Tibial artery (tissue), 4 donors: ENCODE measurements around the gene POU2AF2.
A peak's percentile ranks its signal among the peaks of the same experiment; 100 is the strongest.

Source experiments
- DNase-seq, 2 donors: peaks; one replicate each; pipeline ENCODE4 v3.0.0-alpha.2; 2019
- H3K27ac ChIP-seq, 2 donors: fragments of 200-600 bp; sonication (generic) in 1 of 2; 1 replicate in 1 of 2; 2 replicates in 1 of 2; pipeline ENCODE4 v1.5.1; 2018 to 2019; ENCODE audit warnings: mild to moderate bottlenecking in 1 of 2
- H3K27me3 ChIP-seq, 2 donors: fragments of 200-600 bp; sonication (generic) in 1 of 2; one replicate each; pipeline versions ENCODE4 v1.5.1 to v1.6.0; 2016 to 2019
- H3K36me3 ChIP-seq, 3 donors: fragments of 200-600 bp; sonication (generic) in 2 of 3; one replicate each; pipeline ENCODE4 v1.5.1; 2016 to 2019; ENCODE audit warnings: mild to moderate bottlenecking in 2 of 3
- H3K4me1 ChIP-seq, 4 donors: fragments of 200-600 bp; sonication (generic) in 2 of 4; 1 replicate in 3 of 4; 2 replicates in 1 of 4; pipeline ENCODE4 v1.5.1; 2016 to 2019
- H3K4me3 ChIP-seq, 2 donors: fragments of 200-600 bp; sonication (generic) in 1 of 2; 1 replicate in 1 of 2; 2 replicates in 1 of 2; pipeline ENCODE4 v1.5.1; 2018 to 2019; ENCODE audit warnings: mild to moderate bottlenecking in 2 of 2
- H3K9me3 ChIP-seq, 3 donors: fragments of 200-600 bp; sonication (generic) in 1 of 3; one replicate each; pipeline ENCODE4 v1.5.1; 2016 to 2019
- intact Hi-C: fragments of 100-400 bp; cut with DNase I; formaldehyde crosslinking; loops from one replicate; pipeline ENCODE4 v1.15.0; 2023; ENCODE audit warnings: low total_unique reads
- TF ChIP-seq, protein P1 (sequence below), 2 experiments: fragments of 200-600 bp in 1 of 2; fragments of 450-650 bp in 1 of 2; IDR thresholded peaks; one replicate each; pipeline ENCODE4 v1.5.1; 2017 to 2019; ENCODE audit warnings: antibody characterized with exemption in 2 of 2, mild to moderate bottlenecking in 1 of 2, moderate library complexity in 1 of 2

Gene POU2AF2

GRCh38 chr11:111329306-111330204 is 84.0 kb downstream of the POU2AF2 start:
- Histone ChIP-seq H3K36me3 (no peaks in the 10 kb centered on the region), H3K27me3 (no peaks in the 10 kb centered on the region), H3K4me1 (peaks cover 0 to 90% (median 64%) of the 10 kb centered on the region in 4 donors), H3K4me3 (no peak overlapping the region), H3K9me3 (no peaks in the 10 kb centered on the region), H3K27ac (peak overlapping the region; percentile 72 to 80)
- DNase-seq: peak; percentile 73 to 89
- TF ChIP-seq, protein P1, sequence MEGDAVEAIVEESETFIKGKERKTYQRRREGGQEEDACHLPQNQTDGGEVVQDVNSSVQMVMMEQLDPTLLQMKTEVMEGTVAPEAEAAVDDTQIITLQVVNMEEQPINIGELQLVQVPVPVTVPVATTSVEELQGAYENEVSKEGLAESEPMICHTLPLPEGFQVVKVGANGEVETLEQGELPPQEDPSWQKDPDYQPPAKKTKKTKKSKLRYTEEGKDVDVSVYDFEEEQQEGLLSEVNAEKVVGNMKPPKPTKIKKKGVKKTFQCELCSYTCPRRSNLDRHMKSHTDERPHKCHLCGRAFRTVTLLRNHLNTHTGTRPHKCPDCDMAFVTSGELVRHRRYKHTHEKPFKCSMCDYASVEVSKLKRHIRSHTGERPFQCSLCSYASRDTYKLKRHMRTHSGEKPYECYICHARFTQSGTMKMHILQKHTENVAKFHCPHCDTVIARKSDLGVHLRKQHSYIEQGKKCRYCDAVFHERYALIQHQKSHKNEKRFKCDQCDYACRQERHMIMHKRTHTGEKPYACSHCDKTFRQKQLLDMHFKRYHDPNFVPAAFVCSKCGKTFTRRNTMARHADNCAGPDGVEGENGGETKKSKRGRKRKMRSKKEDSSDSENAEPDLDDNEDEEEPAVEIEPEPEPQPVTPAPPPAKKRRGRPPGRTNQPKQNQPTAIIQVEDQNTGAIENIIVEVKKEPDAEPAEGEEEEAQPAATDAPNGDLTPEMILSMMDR (IDR thresholded peaks at IDR 0.05): no peak
- intact Hi-C loops: no loop called here

GRCh38 chr11:111330234-111330893 is 84.8 kb downstream of the POU2AF2 start:
- Histone ChIP-seq H3K9me3 (no peaks in the 10 kb centered on the region), H3K4me3 (no peak overlapping the region), H3K4me1 (peaks cover 0 to 90% (median 64%) of the 10 kb centered on the region in 4 donors), H3K36me3 (no peaks in the 10 kb centered on the region), H3K27me3 (no peaks in the 10 kb centered on the region), H3K27ac (peak overlapping the region; percentile 72 to 80)
- intact Hi-C loops: no loop called here
- TF ChIP-seq, protein P1 (IDR thresholded peaks at IDR 0.05): no peak
- DNase-seq: no peak

DNA sequence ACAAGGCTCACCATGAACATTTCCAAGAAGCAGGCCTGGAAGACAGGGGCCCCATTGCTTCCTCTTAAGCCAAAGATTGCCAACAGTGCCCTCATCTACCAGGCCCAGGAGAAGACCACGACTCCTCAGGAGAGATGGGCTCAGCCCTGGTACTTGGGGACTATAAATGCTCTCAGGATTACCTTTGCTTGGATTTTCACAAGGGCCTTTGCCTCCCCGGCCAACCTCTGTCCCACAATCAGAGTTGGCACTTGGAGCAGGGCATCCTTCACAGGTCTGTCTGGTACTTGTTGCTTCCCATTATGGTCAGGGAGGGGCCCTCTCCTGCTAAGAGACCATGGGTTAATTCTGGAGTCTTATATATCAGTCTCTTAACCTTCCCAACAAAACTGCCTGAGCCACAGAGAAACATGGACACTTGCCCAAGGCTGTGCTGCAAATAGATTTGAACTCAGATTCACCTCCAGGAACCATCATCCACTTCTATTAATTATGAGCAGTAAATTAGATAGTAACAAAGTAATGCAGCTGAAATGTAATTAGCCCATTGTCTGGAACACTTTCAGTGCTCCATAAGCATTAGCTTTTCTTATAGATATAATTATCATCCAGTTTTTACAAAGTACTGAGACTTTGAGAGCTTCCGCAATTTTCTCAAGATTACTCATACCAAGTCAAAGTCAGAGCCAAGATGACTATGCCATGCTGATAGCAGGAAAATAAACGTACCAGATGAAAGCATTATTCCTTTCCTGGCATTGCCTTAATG is 86.4 kb downstream of the POU2AF2 start:
- peak overlapping the region; percentile 72 to 80 for H3K27ac ChIP-seq
- peaks cover 0 to 80% (median 65%) of the 10 kb centered on the region in 4 donors for H3K4me1 ChIP-seq
- intact Hi-C loops: no loop called here
- H3K9me3 ChIP-seq: no peaks in the 10 kb centered on the region
- no peaks in the 10 kb centered on the region for H3K36me3 ChIP-seq
- H3K27me3 ChIP-seq: no peaks in the 10 kb centered on the region
- TF ChIP-seq, protein P1 (IDR thresholded peaks at IDR 0.05): no peak
- no peak overlapping the region for H3K4me3 ChIP-seq
- DNase-seq: no peak

DNA sequence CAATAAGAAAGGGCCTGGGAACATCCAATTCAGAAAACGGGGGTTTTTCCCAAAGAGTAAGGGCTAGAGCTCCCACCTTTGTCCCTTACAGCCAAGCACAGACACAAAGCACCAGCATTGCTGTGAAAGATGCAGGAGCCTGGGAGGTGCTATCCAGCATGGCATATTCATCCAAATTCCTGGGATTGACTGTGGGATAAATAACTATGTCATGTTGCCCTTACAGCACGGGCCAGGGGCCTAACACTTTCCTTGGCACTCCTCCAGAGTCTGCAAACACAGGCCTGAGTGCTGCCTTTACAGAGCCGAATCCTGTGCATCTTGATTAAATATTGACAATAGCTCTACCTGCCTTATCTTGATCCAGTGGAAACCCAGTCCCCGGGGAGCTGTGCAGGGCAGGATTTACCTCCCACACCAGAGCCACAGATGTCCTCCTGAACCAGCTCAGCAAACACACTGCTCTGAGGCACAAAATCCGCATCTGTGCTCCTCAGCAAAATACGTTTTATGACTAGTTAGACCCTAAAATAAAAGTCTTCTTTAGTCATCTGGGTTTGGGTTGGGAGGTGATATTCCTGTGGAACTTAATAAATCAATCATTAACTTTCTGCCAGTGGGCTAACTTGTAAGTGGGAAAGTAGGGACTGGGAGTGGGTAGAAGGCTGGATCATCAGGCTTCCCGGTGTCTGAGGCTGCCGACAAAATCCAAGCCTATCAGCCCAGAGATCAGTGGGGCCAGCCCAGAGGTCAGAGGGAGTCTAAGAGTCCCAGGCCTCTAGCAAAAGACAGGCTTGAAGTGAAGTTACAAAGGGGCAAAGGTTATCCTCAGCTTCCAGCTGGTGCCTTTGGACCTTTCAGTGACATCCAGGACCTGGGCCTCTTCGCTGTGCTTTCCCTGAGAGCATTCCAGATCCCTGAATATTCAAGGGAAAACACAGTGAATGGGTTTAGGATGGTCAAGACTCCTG is 89.3 kb downstream of the POU2AF2 start:
- peak overlapping the region in 1 of 2 donors; percentile 14 for H3K27ac ChIP-seq
- H3K9me3 ChIP-seq: no peaks in the 10 kb centered on the region
- no peaks in the 10 kb centered on the region for H3K27me3 ChIP-seq
- no peak for DNase-seq
- TF ChIP-seq, protein P1 (IDR thresholded peaks at IDR 0.05): no peak
- H3K4me1 ChIP-seq: peaks cover 0 to 51% (median 41%) of the 10 kb centered on the region in 4 donors
- intact Hi-C loops: no loop called here
- no peaks in the 10 kb centered on the region for H3K36me3 ChIP-seq
- no peak overlapping the region for H3K4me3 ChIP-seq
